GM19099 (cell line): ENCODE measurements around the gene HYAL1.

ENCODE experiments used
- POLR2A ChIP-seq: IDR thresholded peaks from 3 replicates; pipeline ENCODE4 v1.6.1; 2011; ENCODE audit warnings: low read depth; ENCODE audit not compliant: insufficient read length; ENCODE audit errors: extremely low read depth

The HYAL1 gene

DNA sequence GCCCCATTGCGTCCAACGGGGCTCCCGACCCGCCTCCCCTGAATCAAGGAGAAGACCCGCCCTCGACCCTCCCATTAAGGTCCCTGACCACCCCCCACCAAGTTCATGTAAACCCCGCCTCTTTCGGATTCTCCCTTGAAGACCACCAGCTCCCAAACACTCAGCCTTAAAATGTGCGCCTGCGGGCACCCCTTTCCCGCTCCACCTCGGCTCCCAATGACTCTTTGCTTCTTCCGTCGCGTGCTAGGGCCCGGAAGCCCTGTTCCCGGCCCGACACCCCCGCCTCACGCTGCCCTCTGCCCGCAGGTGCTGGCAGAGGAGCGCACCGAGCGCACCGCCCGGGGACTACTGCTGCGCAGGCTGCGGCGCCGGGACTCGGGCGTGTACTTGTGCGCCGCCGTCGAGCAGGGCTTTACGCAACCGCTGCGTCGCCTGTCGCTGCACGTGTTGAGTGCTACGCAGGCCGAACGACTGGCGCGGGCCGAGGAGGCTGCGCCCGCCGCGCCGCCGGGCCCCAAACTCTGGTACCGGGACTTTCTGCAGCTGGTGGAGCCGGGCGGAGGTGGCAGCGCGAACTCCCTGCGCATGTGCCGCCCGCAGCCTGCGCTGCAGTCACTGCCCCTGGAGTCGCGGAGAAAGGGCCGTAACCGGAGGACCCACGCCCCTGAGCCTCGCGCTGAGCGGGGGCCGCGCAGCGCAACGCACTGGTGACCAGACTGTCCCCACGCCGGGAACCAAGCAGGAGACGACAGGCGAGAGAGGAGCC, 27.2 kb downstream of the HYAL1 start:
- no peak for TF ChIP-seq POLR2A

DNA sequence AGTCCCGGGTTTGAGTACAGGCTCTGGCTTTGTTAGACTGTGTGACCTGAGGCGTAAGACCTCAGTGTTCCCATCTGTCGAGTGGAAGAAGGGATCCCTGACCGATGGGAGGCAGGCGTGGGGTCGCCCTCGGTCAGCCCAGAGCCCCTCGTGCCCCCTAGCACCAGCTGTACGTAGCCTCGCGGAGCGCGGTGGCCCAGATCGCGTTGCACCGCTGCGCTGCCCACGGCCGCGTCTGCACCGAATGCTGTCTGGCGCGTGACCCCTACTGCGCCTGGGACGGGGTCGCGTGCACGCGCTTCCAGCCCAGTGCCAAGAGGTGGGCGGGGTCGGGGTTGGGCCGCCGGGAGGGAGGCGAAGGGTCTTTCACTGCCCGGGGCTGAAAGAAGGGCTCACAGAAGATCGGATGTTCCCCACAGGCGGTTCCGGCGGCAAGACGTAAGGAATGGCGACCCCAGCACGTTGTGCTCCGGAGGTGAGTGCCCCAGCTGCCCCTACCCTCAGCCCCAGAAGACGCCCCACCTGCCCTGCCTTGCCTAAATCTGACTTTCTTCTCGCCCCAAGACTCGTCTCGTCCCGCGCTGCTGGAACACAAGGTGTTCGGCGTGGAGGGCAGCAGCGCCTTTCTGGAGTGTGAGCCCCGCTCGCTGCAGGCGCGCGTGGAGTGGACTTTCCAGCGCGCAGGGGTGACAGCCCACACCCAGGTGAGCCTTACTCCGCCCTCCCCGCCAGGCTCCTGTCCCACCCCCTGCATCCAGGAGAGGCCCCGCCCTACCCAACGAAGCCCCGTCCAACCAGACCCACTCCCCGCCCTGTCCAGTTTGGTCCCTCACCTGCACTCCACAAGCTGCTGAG, 28.0 kb downstream of the HYAL1 start:
- TF ChIP-seq POLR2A = no peak

DNA sequence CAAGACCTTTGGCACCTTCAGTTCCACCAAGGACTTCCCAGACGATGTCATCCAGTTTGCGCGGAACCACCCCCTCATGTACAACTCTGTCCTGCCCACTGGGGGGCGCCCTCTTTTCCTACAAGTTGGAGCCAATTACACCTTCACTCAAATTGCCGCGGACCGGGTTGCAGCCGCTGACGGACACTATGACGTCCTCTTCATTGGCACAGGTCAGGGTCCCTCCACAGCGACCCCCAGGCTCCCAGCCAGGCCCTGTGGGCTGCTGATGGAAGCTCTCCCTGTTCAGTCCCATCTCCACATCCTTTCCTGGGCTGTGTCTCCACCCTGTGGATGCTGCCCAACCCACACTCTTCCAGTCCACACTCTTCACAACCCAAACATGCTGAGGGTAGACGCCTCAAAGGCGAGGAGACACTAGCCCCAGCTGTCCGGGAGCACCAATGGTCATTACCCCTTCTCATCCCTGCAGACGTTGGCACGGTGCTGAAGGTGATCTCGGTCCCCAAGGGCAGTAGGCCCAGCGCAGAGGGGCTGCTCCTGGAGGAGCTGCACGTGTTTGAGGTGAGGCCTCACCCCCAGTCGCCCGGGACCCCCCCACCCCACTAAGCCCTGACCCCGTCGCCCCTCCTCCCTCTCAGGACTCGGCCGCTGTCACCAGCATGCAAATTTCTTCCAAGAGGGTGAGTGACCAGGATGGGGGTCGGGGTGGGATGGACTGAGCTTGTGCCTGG, 28.8 kb downstream of the HYAL1 start:
- no peak for TF ChIP-seq POLR2A

DNA sequence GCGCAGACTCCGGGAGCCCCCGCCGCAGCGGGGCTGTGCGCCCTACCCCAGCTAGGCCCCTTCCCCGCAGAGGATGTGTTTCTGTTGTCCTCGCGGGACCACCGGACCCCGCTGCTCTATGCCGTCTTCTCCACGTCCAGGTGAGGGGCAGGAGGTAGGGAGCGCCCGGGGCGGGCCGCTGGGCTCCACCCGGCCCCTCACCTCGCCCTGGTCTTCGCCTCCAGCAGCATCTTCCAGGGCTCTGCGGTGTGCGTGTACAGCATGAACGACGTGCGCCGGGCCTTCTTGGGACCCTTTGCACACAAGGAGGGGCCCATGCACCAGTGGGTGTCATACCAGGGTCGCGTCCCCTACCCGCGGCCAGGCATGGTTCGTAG, 29.7 kb downstream of the HYAL1 start:
- no peak for TF ChIP-seq POLR2A

DNA sequence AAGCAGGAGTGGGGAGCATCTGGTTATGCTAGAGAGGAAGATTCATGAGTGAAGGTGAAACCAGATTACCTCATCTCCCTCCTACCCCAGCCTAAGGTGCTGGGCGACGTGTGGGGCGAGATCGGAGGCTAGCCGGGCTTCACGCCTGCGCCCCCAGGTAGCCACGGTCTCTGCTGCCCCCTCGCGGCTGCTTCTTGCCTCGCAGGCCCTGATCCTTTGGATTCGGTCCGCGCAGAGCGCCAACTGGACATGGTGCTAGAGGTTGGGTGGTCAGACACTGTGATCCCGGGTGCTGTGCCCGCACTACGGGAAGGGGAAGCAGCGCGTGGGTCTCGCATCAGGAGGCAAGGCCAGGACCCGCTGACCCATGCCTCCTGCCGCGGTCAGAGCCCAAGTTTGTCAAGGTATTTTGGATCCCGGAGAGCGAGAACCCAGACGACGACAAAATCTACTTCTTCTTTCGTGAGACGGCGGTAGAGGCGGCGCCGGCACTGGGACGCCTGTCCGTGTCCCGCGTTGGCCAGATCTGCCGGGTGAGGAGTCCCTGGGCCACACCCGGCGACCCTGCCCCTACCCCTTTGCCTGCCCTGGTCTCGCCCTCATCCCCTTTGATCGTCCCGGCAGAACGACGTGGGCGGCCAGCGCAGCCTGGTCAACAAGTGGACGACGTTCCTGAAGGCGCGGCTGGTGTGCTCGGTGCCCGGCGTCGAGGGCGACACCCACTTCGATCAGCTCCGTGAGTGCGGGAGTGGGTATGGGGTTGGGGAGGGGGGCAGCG, 30.3 kb downstream of the HYAL1 start:
- no peak for TF ChIP-seq POLR2A

DNA sequence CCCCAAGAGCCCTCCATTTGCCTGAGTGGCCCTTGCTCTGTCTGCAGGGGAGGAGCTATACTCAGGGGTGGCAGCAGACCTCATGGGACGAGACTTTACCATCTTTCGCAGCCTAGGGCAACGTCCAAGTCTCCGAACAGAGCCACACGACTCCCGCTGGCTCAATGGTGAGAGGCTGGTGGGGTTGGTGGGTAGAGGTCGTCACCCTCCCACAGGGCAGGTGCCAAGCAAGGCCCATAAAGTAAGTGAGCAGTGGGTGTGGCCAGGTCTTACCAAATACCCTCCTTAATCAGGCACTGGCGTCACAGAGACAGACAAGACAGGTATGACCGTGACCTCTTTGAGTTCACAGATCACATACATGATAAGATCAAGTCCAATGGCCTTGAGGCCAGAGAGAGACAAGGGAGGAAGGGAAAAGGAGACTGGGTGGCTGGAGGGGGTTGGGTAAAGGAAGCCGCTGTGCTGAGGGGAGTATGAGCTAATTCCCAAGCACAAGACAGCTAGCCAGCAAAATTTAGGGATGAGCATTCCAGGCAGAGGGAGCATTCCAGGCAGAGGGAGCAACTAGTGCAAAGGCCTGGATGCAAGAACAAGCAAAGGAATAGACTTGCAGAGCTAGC, 31.9 kb downstream of the HYAL1 start:
- TF ChIP-seq POLR2A = no peak

DNA sequence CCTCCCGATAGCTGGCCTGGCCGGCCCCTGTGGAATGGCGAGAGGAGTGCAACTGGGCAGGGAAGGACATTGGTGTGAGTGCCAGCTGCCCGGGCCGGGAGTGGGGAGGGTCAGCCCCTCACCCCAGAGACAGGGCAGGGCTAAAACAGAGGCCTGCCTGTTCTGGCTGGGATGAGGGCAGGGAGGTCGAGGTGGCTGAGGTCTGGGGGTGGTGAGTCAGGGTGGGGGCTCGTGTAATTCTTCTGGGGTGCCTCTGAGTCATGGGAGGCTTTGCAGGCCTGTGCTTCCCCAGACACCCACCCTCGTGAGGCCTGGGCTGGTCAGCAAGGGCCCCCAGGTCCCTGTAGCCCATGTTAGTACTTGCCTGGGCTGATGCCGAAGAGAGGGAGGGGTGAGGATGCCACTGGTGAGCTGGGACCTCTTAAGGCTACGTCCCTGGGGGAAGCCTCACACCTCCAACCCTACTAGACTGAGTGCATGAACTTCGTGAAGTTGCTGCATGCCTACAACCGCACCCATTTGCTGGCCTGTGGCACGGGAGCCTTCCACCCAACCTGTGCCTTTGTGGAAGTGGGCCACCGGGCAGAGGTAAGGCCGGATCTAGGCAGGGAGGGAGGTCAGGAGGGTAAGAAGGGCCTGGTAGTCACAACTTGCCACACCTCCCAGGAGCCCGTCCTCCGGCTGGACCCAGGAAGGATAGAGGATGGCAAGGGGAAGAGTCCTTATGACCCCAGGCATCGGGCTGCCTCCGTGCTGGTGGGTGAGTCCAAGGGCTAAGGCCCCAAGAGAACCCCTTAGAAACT, 32.8 kb downstream of the HYAL1 start:
- TF ChIP-seq POLR2A = no peak

DNA sequence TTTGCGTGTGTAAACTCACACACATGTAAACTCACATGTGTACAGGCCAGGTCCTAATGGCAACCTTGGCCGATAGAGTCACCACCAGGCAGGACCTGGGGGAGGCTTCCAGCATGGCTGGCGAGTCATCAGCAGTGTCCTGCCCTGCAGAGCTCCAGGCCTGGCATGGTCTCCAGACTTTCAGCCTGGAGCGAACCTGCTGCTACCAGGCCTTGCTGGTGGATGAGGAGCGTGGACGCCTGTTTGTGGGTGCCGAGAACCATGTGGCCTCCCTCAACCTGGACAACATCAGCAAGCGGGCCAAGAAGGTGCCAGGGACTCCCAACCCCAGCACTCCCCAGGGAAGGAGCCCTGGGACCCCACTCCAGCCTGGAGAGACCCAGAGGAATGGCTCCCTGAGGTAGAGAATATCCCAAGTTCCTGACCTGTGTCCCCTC, 33.4 kb downstream of the HYAL1 start:
- no peak for TF ChIP-seq POLR2A

DNA sequence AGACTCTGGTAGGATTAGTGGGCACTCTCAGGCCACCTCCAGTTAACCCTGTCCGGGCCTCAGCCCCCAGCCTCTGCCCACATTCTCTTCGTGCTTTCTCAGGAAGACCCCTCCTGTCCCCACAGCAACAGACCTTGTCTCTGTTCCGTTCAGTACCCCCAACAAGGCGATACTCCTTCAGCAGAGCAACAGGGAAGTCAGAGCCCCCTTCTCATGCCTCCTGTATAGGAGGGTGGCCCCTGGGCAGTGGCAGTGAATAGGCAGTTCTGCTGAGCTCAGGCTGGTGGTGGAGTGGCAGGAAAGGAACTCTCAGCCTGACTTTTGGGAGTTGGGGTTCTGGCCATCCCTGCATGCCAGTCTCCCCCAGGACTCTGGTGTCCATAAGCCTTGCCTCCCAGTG, 33.9 kb downstream of the HYAL1 start:
- no peak for TF ChIP-seq POLR2A

DNA sequence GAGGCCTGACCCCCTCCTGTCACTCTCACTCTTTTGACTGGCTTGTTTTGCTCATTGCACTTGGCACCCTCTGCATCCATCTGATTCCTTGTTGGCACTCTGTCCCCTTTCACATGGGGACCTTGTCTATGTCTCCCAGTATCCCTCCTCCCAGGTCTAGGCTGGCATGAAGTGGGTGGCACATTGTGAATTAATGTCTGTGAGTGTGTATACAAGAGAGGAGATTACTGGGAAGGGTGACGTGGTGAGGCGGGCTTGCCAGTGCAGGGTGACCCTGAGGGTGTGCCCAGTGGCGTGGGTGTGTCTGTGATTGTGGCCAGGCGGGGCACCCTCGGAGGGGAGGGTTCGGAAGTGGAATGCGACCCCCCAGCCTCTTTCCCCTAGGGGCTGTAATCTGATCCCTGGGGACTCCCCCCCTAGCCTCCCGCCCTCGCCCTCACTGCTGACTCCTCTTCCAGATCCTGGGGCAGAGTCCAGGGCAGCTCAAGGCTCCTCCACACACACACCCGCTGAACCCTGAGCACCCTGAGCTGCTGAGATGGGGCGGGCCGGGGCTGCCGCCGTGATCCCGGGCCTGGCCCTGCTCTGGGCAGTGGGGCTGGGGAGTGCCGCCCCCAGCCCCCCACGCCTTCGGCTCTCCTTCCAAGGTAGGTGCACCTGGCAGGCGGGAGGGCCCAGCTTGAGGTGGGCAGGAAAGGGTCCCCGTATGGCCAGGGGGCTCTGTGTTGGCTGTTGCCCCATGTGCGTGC, 34.5 kb downstream of the HYAL1 start, which contains the start of gene SEMA3B:
SEMA3B (plus strand) TSS at position 445 of the 749 bp plus-strand sequence; CDS start at position 539, 94 bp downstream.
- TF ChIP-seq POLR2A = no peak

DNA sequence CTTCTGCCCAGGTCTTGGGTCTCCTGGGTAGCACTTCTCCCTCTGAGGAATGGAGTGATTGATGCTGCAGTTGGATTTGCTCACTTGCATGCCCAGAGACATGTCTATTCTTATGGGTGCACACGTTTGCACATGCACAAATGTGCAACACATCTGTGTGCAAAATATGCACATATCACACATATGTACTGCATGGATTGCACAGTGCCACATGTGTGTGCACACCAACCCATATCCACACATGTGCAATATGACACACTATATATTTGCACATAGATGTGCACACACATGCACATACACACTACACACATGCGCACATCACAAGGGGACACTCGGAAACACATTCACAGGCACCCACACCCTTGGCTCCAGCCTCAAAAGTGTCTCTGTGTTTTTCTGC, 35.1 kb downstream of the HYAL1 start:
- no peak for TF ChIP-seq POLR2A

DNA sequence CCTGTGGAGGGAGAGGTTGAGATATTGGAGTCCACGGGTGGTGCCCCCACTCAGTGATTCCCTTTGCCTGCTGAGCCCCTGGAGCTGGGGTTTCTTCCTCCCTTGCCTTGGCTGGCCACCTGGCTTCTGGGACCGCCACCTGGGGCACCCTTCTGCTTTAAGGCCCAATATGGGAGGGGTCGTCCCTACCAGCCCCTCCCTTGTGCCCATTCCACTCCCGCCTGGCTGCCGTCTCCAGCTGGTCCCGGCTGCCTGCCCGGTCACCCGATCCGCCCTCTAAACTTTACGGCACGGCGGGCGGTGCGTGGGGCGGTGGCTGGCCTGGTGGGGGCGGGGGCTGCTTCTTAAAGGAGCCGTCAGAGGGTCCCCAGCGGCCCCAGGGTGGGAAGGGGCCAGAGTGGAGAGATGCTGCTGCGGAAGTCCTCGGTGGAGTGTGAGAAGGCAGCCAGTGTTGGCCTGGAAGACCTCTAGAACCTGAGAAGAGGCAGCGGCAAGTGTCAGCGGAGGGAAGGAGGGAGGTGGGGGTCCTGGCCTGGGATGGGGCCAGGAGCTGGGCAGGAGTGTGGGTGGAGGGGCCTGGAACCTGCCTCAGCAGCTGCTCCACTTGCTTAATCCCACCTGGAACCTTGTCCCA, 36.0 kb downstream of the HYAL1 start:
- TF ChIP-seq POLR2A = no peak
